ENCODE measurements around the gene ST6GALNAC4. TPM values are rescaled to one million over a fixed set of nuclear protein-coding genes. Genes with fewer than 3 reads are reported as not detected.

Gene ST6GALNAC4
- total RNA-seq, 5 donors from 2014 or later (not counting 1 experiment from before 2014, with no cell fraction given): 24.9 to 40.7 (median 35.1) TPM

GRCh38 chr9:127915325-127915752, 1.5 kb downstream of the ST6GALNAC4 start:
- Mint-ChIP-seq H3K9me3 (no peaks in the 10 kb centered on the region), H3K27ac (peak overlapping the region; percentile 82 to 89), H3K4me1 (peaks cover 47 to 62% (median 59%) of the 10 kb centered on the region in 3 donors), H3K4me3 (peak overlapping the region; percentile 80 to 82 (median 81)), H3K27me3 (no peaks in the 10 kb centered on the region), H3K36me3 (peaks cover 23% of the 10 kb centered on the region)
- ChIA-PET CTCF (interaction anchor here in 1 of 2 donors (0.9 to 2.6 kb wide), 2 partner anchors 9 to 15 kb away, joined by 3 to 14 read pairs; no protein-coding TSS in a partner anchor), POLR2A (interaction anchor here in 1 of 2 donors (2.0 kb wide), 1 partner anchor 9 kb away, joined by 15 read pairs; no protein-coding TSS in a partner anchor)
- Histone ChIP-seq H3K36me3 (ENCODE audit: control insufficient read depth in 2 of 2, extremely low read depth in 1 of 2, insufficient read depth in 1 of 2, low read length in 1 of 2) (peaks cover 5 to 17% of the 10 kb centered on the region in 2 donors), H3K9me3 (no peaks in the 10 kb centered on the region), H3K4me1 (ENCODE audit: control insufficient read depth in 1 of 2, extremely low read depth in 1 of 2, insufficient read depth in 2 of 2, low read length in 2 of 2) (peaks cover 16 to 52% of the 10 kb centered on the region in 2 experiments), H3K27me3 (replicated peaks in 1 of 2; ENCODE audit: control insufficient read depth in 2 of 2, extremely low read depth in 1 of 2, insufficient read depth in 2 of 2, low read length in 1 of 2) (no peaks in the 10 kb centered on the region), H3K27ac (ENCODE audit: low read length) (peak overlapping the region; percentile 44), H3K4me3 (ENCODE audit: control insufficient read depth in 1 of 2, extremely low read depth in 1 of 2, low read length in 1 of 2) (peak overlapping the region in 1 of 2 donors; percentile 5)
- DNase-seq (no peak), ATAC-seq (replicated peaks in 1 of 4) (no peak)
- 79% methylated on average over 3 of the region's 5 CpGs for WGBS (ENCODE audit: insufficient coverage)

- Histone ChIP-seq H3K9me3 (no peaks in the 10 kb centered on the region), H3K36me3 (ENCODE audit: control insufficient read depth in 2 of 2, extremely low read depth in 1 of 2, insufficient read depth in 1 of 2, low read length in 1 of 2) (peaks cover 5 to 24% of the 10 kb centered on the region in 2 donors), H3K4me1 (ENCODE audit: control insufficient read depth in 1 of 2, extremely low read depth in 1 of 2, insufficient read depth in 2 of 2, low read length in 2 of 2) (peaks cover 16 to 50% of the 10 kb centered on the region in 2 experiments), H3K4me3 (ENCODE audit: control insufficient read depth in 1 of 2, extremely low read depth in 1 of 2, low read length in 1 of 2) (no peak overlapping the region), H3K27me3 (replicated peaks in 1 of 2; ENCODE audit: control insufficient read depth in 2 of 2, extremely low read depth in 1 of 2, insufficient read depth in 2 of 2, low read length in 1 of 2) (no peaks in the 10 kb centered on the region), H3K27ac (ENCODE audit: low read length) (no peak overlapping the region)
- CTCF ChIA-PET: interaction anchor here (0.6 to 1.7 kb wide), 3 partner anchors 9 to 179 kb away, joined by 3 to 7 read pairs (median 4); partner anchors contain the start of gene TOR2A (in 1 of the 2)
- Mint-ChIP-seq H3K4me1 (peaks cover 40 to 53% (median 50%) of the 10 kb centered on the region in 3 donors), H3K9me3 (no peaks in the 10 kb centered on the region), H3K27me3 (no peaks in the 10 kb centered on the region), H3K36me3 (peaks cover 23% of the 10 kb centered on the region), H3K4me3 (no peak overlapping the region), H3K27ac (peak overlapping the region in 1 of 2 donors; percentile 74)
- no peak for DNase-seq
- POLR2A ChIA-PET: interaction anchor here in 1 of 2 donors (0.6 kb wide), 1 partner anchor 118 kb away, joined by 3 read pairs; no protein-coding TSS in a partner anchor
- ATAC-seq (replicated peaks in 1 of 4): no peak
- 97% methylated on average over 9 of the region's 11 CpGs for WGBS (ENCODE audit: insufficient coverage)
These were observed 3.2 kb downstream of the ST6GALNAC4 start for GRCh38 chr9:127913682-127914081.

GRCh38 chr9:127912882-127913281, 4.0 kb downstream of the ST6GALNAC4 start:
- CTCF ChIA-PET: interaction anchor here (1.0 to 1.7 kb wide), 2 partner anchors 10 to 178 kb away, joined by 3 to 4 read pairs; partner anchors contain the start of gene TOR2A (in 1 of the 2)

GRCh38 chr9:127912296-127912695, 4.5 kb downstream of the ST6GALNAC4 start:
- ChIA-PET POLR2A (no interaction called here), CTCF (interaction anchor here in 1 of 2 donors (1.7 kb wide), 1 partner anchor 177 kb away, joined by 3 read pairs; the partner anchor contains the start of gene TOR2A)
- 97% methylated on average over 31 of the region's 31 CpGs for WGBS (ENCODE audit: insufficient coverage)
- peak overlapping the region in 1 of 2 donors; percentile 87 for H3K27ac Mint-ChIP-seq
- Histone ChIP-seq H3K36me3 (ENCODE audit: control insufficient read depth in 2 of 2, extremely low read depth in 1 of 2, insufficient read depth in 1 of 2, low read length in 1 of 2) (peaks cover 5 to 28% of the 10 kb centered on the region in 2 donors), H3K27me3 (replicated peaks in 1 of 2; ENCODE audit: control insufficient read depth in 2 of 2, extremely low read depth in 1 of 2, insufficient read depth in 2 of 2, low read length in 1 of 2) (no peaks in the 10 kb centered on the region), H3K4me3 (ENCODE audit: control insufficient read depth in 1 of 2, extremely low read depth in 1 of 2, low read length in 1 of 2) (no peak overlapping the region), H3K27ac (ENCODE audit: low read length) (no peak overlapping the region), H3K4me1 (ENCODE audit: control insufficient read depth in 1 of 2, extremely low read depth in 1 of 2, insufficient read depth in 2 of 2, low read length in 2 of 2) (peaks cover 11 to 45% of the 10 kb centered on the region in 2 experiments), H3K9me3 (no peaks in the 10 kb centered on the region)
- no peak overlapping the region for H3K4me3 Mint-ChIP-seq
- no peaks in the 10 kb centered on the region for H3K9me3 Mint-ChIP-seq
- H3K27me3 Mint-ChIP-seq: no peaks in the 10 kb centered on the region
- H3K36me3 Mint-ChIP-seq: peaks cover 23% of the 10 kb centered on the region
- DNase-seq (no peak), ATAC-seq (replicated peaks in 1 of 4) (no peak)
- H3K4me1 Mint-ChIP-seq: peaks cover 27 to 41% (median 40%) of the 10 kb centered on the region in 3 donors

More at GRCh38 chr9:127912882-127913281, 4.0 kb downstream of the ST6GALNAC4 start:
- Histone ChIP-seq H3K27ac (ENCODE audit: low read length) (no peak overlapping the region), H3K27me3 (replicated peaks in 1 of 2; ENCODE audit: control insufficient read depth in 2 of 2, extremely low read depth in 1 of 2, insufficient read depth in 2 of 2, low read length in 1 of 2) (no peaks in the 10 kb centered on the region), H3K4me3 (ENCODE audit: control insufficient read depth in 1 of 2, extremely low read depth in 1 of 2, low read length in 1 of 2) (no peak overlapping the region), H3K9me3 (no peaks in the 10 kb centered on the region), H3K4me1 (ENCODE audit: control insufficient read depth in 1 of 2, extremely low read depth in 1 of 2, insufficient read depth in 2 of 2, low read length in 2 of 2) (peaks cover 16 to 45% of the 10 kb centered on the region in 2 experiments), H3K36me3 (ENCODE audit: control insufficient read depth in 2 of 2, extremely low read depth in 1 of 2, insufficient read depth in 1 of 2, low read length in 1 of 2) (peaks cover 5 to 28% of the 10 kb centered on the region in 2 donors)
- Mint-ChIP-seq H3K36me3 (peaks cover 23% of the 10 kb centered on the region), H3K9me3 (no peaks in the 10 kb centered on the region), H3K27me3 (no peaks in the 10 kb centered on the region), H3K4me1 (peaks cover 32 to 45% (median 42%) of the 10 kb centered on the region in 3 donors), H3K27ac (no peak overlapping the region), H3K4me3 (no peak overlapping the region)
- ATAC-seq (replicated peaks in 1 of 4) (no peak), DNase-seq (no peak)
- WGBS (ENCODE audit: insufficient coverage): 100% methylated on average over 2 of the region's 5 CpGs
- POLR2A ChIA-PET: no interaction called here

- DNase-seq (no peak), ATAC-seq (replicated peaks in 1 of 4) (no peak)
- 76% methylated on average over 4 of the region's 6 CpGs for WGBS (ENCODE audit: insufficient coverage)
- H3K36me3 Mint-ChIP-seq: peaks cover 23% of the 10 kb centered on the region
- H3K36me3 ChIP-seq (ENCODE audit: control insufficient read depth in 2 of 2, extremely low read depth in 1 of 2, insufficient read depth in 1 of 2, low read length in 1 of 2): peaks cover 5 to 28% of the 10 kb centered on the region in 2 donors
- ChIA-PET CTCF (interaction anchor here in 1 of 2 donors (0.6 to 1.0 kb wide), 2 partner anchors 110 to 176 kb away, joined by 5 read pairs; partner anchors contain the start of gene TOR2A), POLR2A (no interaction called here)
- H3K4me3 Mint-ChIP-seq: peak overlapping the region in 1 of 3 donors; percentile 4
- no peaks in the 10 kb centered on the region for H3K9me3 ChIP-seq
- peaks cover 34 to 47% (median 46%) of the 10 kb centered on the region in 3 donors for H3K4me1 Mint-ChIP-seq
- peaks cover 8 to 47% of the 10 kb centered on the region in 2 experiments for H3K4me1 ChIP-seq (ENCODE audit: control insufficient read depth in 1 of 2, extremely low read depth in 1 of 2, insufficient read depth in 2 of 2, low read length in 2 of 2)
- no peak overlapping the region for H3K4me3 ChIP-seq (ENCODE audit: control insufficient read depth in 1 of 2, extremely low read depth in 1 of 2, low read length in 1 of 2)
- H3K9me3 Mint-ChIP-seq: no peaks in the 10 kb centered on the region
- H3K27me3 Mint-ChIP-seq: no peaks in the 10 kb centered on the region
- peak overlapping the region; percentile 36 to 87 for H3K27ac Mint-ChIP-seq
- H3K27me3 ChIP-seq (replicated peaks in 1 of 2; ENCODE audit: control insufficient read depth in 2 of 2, extremely low read depth in 1 of 2, insufficient read depth in 2 of 2, low read length in 1 of 2): no peaks in the 10 kb centered on the region
- peak overlapping the region; percentile 18 for H3K27ac ChIP-seq (ENCODE audit: low read length)
These were observed 6.1 kb downstream of the ST6GALNAC4 start for GRCh38 chr9:127910613-127911205.

GRCh38 chr9:127909839-127910273, 7.0 kb downstream of the ST6GALNAC4 start:
- DNase-seq (no peak), ATAC-seq (replicated peaks in 1 of 4) (no peak)
- Histone ChIP-seq H3K36me3 (ENCODE audit: control insufficient read depth in 2 of 2, extremely low read depth in 1 of 2, insufficient read depth in 1 of 2, low read length in 1 of 2) (peaks cover 5 to 28% of the 10 kb centered on the region in 2 donors), H3K4me3 (ENCODE audit: control insufficient read depth in 1 of 2, extremely low read depth in 1 of 2, low read length in 1 of 2) (no peak overlapping the region), H3K27me3 (replicated peaks in 1 of 2; ENCODE audit: control insufficient read depth in 2 of 2, extremely low read depth in 1 of 2, insufficient read depth in 2 of 2, low read length in 1 of 2) (no peaks in the 10 kb centered on the region), H3K27ac (ENCODE audit: low read length) (no peak overlapping the region), H3K9me3 (no peaks in the 10 kb centered on the region), H3K4me1 (ENCODE audit: control insufficient read depth in 1 of 2, extremely low read depth in 1 of 2, insufficient read depth in 2 of 2, low read length in 2 of 2) (peaks cover 10 to 47% of the 10 kb centered on the region in 2 experiments)
- Mint-ChIP-seq H3K9me3 (no peaks in the 10 kb centered on the region), H3K4me3 (no peak overlapping the region), H3K4me1 (peaks cover 34 to 47% (median 46%) of the 10 kb centered on the region in 3 donors), H3K27ac (peak overlapping the region in 1 of 2 donors; percentile 55), H3K36me3 (peaks cover 23% of the 10 kb centered on the region), H3K27me3 (no peaks in the 10 kb centered on the region)
- POLR2A ChIA-PET: no interaction called here
- CTCF ChIA-PET: no interaction called here
- 92% methylated on average over 14 of the region's 17 CpGs for WGBS (ENCODE audit: insufficient coverage)
